Stimulated activated CD8-positive, alpha-beta memory T cell treated with anti-CD3 and anti-CD28 coated beads, Interleukin-7, amount 100 ng/mL, for 48 hours (primary cell): ENCODE data around the gene DNAH1.

Experiments
- DNase-seq, 2 donors: peaks; one replicate each; pipeline ENCODE4 v3.0.0-alpha.2; 2020; ENCODE audit warnings: low read depth in 1 of 2; ENCODE audit errors: extremely low read depth in 1 of 2

The DNAH1 gene

GRCh38 chr3:52431459-52432223, 115.5 kb downstream of the DNAH1 start:
- DNase-seq: no peak

- DNase-seq: no peak
These were observed 116.1 kb downstream of the DNAH1 start for GRCh38 chr3:52432225-52432624.

DNA sequence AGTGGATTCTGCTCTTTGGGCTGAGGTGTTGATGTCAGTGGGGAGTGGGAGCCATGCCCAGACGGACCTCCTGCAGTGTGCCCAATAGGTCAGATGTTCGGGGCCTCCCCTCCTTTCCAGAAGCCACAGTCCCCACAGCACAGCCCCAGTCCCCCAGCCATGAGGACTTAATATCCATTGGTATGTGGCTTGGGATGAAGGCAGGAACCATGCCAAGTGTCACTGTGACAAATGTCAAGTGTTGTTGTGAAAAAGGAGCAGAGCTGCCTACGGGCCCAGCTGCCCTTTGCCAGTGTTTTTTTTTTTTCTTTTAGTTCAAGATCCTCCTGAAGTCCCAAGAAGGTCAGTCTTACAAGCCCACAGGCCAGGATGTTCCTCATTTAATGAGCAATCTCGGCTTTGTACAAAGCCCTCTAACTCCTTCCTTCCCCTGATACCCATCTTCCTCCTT, 116.6 kb downstream of the DNAH1 start:
- DNase-seq: no peak

- DNase-seq: no peak
These were observed 117.3 kb downstream of the DNAH1 start for GRCh38 chr3:52433328-52433995.

DNA sequence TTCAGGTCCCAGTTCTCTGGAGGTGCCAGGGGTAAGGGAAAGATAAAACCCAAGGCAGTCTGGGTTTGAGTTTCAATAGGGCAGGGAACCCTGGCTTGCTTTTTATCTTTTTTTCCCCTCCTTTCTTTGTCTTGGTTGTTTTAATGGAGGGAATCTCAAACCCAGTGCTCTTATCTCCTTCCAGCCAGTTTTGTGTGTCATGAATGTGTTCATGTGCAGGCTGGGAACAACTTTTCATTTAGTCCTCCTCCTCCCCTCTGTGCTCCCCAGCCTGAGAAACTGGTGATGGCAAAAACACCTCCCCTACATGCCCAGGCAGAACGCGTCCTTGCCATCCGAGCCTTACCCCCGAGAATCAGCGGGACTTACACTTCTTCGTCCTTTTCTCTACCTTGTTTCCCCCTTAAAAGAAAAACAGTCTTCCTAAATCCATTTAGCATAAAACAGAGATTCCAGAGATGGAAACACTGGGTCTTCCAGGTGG, 117.9 kb downstream of the DNAH1 start:
- no peak for DNase-seq

GRCh38 chr3:52434491-52435115, 118.5 kb downstream of the DNAH1 start:
- DNase-seq: no peak

- no peak for DNase-seq
These were observed 119.4 kb downstream of the DNAH1 start for GRCh38 chr3:52435246-52436101.

GRCh38 chr3:52436500-52437149, 120.5 kb downstream of the DNAH1 start:
- DNase-seq: no peak

GRCh38 chr3:52437326-52438103, 121.4 kb downstream of the DNAH1 start:
- DNase-seq: no peak

DNA sequence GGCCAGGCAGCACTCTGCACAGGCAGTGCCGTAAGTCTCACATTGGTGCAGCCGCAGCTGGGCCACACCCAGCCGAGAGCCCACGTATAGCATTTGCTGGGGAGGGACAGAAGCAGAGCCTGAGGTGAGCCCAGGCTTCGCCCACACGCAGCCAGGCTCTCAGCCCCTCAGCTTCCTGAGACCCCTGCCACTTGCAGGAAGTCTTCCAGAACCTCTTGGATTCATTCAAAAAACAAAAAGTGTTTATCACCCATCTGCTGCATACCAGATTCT, 121.9 kb downstream of the DNAH1 start:
- no peak for DNase-seq

- no peak for DNase-seq
These were observed 122.7 kb downstream of the DNAH1 start for GRCh38 chr3:52438579-52439425.

DNA sequence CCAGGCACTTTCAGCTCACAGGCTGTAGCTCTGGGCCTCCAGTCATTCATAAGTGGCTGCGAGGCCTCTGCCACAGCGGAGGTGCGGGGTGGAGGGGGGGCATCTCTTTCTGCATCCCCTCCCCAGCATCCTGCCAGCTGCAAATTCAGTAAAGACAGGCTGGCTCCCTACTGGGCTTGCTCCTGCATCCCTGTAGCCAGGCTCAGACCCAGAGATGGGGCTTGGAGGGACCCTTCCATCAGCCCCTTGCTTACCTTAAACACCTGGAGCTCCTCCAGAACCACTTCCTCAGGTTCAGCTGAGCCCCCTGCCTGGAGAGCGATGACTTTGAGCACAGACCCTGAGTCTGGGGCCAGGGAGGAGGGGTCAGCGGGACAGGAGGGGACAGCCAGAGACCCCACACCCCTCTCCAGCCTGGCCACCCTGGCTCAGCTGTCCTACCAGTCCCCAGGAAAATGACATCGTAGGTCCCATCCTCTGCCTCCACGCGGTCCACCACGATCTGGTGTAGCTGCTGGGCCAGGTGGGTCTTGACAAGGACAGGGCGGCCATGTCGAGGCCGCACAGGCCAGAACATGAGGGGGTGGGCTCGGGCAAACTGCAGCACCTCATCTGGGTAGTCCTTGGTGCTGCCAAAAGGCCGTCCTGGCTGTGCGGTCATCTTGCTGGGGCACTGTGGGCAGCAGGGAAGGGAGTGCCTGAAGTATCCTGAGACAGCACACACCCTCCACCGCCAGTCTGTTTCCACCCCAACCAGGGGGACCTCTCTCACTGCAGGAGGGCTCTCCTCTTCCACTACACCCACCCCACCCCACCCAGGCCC, 123.5 kb downstream of the DNAH1 start:
- no peak for DNase-seq

DNA sequence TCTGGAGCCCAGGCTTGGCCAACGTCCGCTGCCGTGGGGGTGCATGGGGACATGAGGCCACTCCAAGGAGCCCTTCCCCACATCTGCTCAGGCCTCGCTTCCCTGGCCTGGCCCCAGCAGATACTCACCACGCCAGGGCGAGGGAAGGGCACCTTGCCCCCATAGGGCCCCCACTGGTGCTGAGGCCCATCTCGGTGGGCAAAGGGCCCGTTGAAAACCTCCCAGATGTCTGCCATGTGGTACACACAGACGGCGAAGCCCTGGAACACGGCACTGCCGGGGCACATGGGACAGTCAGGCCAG, 124.1 kb downstream of the DNAH1 start:
- no peak for DNase-seq

DNA sequence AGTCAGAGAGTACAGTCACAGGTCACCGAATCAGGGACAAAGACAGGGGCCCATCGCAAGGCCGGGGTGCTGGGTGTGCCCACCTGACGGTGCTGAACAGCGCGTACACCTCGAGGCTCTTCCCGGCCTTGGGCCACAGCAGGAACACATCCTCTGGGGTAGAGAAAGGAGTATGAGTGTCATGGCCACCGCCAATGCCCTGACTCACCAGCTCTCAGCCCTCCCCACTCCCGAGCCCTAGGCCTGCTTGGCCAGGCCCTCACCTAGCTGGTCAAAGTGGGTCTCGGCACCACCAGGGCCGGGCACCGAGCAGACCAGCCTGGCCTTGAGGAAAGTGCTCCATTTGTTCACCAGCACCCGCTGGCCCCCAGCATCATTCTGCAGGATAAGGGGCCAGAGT, 124.6 kb downstream of the DNAH1 start:
- DNase-seq: no peak

GRCh38 chr3:52441091-52441771, 125.1 kb downstream of the DNAH1 start:
- no peak for DNase-seq

DNA sequence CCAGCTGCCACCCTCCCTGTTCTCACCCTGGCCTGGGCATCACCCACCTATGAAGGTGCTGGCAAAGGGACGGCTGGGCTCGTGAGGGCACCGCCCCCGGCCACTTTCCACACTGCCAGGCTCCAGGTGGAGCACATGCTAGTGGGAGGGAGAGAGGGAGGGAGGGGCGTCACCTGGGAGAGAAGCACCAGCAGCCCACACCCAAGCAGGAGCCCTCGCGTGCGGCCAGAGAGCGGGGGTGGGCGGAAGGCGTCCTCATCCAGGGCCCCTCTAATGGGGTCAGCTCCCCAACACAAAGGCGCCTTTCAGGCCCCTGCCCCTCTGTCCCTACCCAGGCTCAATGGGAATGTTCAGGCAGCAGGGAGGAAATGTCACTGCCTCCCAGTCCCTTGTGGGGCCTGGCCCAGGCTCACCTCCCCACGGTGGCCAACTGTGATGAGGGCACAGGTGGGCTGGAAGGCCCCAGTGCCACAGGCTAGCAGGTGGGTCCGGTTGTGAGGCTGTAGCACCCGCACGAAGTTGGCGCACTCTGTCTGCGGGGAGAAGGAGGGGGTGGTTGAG, 125.7 kb downstream of the DNAH1 start:
- no peak for DNase-seq
